WTC11 (cell line): ENCODE data around the gene IL36RN.

Experiments
- GTF2I ChIP-seq: fragments of 250-450 bp; sonication (Bioruptor Pico); conservative IDR thresholded peaks from 2 replicates; pipeline ENCODE4 v1.4.0; 2021; ENCODE audit warnings: mild to moderate bottlenecking
- JUN ChIP-seq: sonication (generic); formaldehyde crosslinking; IDR thresholded peaks from 2 replicates; pipeline ENCODE4 v1.8.0; 2023; ENCODE audit warnings: mild to moderate bottlenecking, missing genetic modification reagents
- NFYB ChIP-seq: sonication (generic); formaldehyde crosslinking; conservative IDR thresholded peaks from 2 replicates; pipeline ENCODE4 v1.8.0; 2022; ENCODE audit warnings: low read depth, missing genetic modification reagents
- SP1 ChIP-seq: sonication (generic); formaldehyde crosslinking; conservative IDR thresholded peaks from 2 replicates; pipeline ENCODE4 v1.8.1; 2022; ENCODE audit warnings: missing genetic modification reagents
- ZBTB21 ChIP-seq: sonication (generic); formaldehyde crosslinking; IDR thresholded peaks from 2 replicates; pipeline ENCODE4 v1.8.1; 2023; ENCODE audit warnings: mild to moderate bottlenecking, missing genetic modification reagents, borderline replicate concordance
- ZNF121 ChIP-seq: sonication (generic); formaldehyde crosslinking; IDR thresholded peaks from 2 replicates; pipeline ENCODE4 v1.8.0; 2023; ENCODE audit warnings: missing genetic modification reagents
- ZNF219 ChIP-seq: sonication (generic); formaldehyde crosslinking; IDR thresholded peaks from 2 replicates; pipeline ENCODE4 v1.8.0; 2023; ENCODE audit warnings: missing genetic modification reagents, mild to moderate bottlenecking, borderline replicate concordance
- ZNF232 ChIP-seq: sonication (generic); formaldehyde crosslinking; IDR thresholded peaks from 2 replicates; pipeline ENCODE4 v1.8.0; 2022; ENCODE audit warnings: mild to moderate bottlenecking, missing genetic modification reagents
- TF ChIP-seq, protein P1 (sequence below): fragments of 200-600 bp; IDR thresholded peaks from 2 replicates; pipeline ENCODE4 v1.8.0; 2022; ENCODE audit warnings: antibody characterized with exemption
- TF ChIP-seq, protein P2 (sequence below): sonication (generic); formaldehyde crosslinking; IDR thresholded peaks from 2 replicates; pipeline ENCODE4 v1.8.0; 2022; ENCODE audit warnings: mild to moderate bottlenecking, missing genetic modification reagents
- TF ChIP-seq, protein P3 (sequence below): sonication (generic); formaldehyde crosslinking; IDR thresholded peaks from 2 replicates; pipeline ENCODE4 v1.8.0; 2022; ENCODE audit warnings: missing genetic modification reagents
- TF ChIP-seq, protein P4 (sequence below): sonication (generic); formaldehyde crosslinking; IDR thresholded peaks from 2 replicates; pipeline ENCODE4 v1.8.1; 2023; ENCODE audit warnings: mild to moderate bottlenecking, missing genetic modification reagents
- TF ChIP-seq, protein P5 (sequence below): sonication (generic); formaldehyde crosslinking; IDR thresholded peaks from 2 replicates; pipeline ENCODE4 v1.8.1; 2023; ENCODE audit warnings: mild to moderate bottlenecking, missing genetic modification reagents, moderate library complexity

DNA sequence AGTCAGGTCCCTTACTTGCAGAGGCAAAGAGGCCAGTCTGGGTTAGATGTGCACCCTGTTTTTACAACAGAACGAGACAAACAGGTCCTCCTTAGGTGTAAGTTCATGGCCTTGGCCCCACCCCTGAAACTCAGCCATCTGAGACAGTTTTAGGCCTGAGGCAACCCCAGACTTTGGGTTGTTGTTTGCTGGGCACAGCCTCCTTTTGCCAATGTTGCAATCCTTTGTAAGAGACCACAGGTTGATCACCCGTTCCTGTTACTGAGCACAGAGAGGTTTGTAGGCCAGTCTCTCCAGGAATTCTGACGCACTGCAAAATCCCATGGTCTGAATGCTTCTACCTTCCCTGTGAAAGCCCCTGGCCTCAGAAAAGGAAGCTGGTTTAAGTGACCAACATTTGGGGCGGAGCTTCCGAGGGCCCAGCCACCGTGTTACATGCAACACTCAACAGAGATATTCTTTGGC lies 52.9 kb downstream of the IL36RN start:
- TF ChIP-seq, protein P1, sequence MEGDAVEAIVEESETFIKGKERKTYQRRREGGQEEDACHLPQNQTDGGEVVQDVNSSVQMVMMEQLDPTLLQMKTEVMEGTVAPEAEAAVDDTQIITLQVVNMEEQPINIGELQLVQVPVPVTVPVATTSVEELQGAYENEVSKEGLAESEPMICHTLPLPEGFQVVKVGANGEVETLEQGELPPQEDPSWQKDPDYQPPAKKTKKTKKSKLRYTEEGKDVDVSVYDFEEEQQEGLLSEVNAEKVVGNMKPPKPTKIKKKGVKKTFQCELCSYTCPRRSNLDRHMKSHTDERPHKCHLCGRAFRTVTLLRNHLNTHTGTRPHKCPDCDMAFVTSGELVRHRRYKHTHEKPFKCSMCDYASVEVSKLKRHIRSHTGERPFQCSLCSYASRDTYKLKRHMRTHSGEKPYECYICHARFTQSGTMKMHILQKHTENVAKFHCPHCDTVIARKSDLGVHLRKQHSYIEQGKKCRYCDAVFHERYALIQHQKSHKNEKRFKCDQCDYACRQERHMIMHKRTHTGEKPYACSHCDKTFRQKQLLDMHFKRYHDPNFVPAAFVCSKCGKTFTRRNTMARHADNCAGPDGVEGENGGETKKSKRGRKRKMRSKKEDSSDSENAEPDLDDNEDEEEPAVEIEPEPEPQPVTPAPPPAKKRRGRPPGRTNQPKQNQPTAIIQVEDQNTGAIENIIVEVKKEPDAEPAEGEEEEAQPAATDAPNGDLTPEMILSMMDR = no peak
- TF ChIP-seq, protein P2, sequence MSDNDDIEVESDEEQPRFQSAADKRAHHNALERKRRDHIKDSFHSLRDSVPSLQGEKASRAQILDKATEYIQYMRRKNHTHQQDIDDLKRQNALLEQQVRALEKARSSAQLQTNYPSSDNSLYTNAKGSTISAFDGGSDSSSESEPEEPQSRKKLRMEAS (CRISPR knock-in tag) = no peak
- TF ChIP-seq SP1 (CRISPR knock-in tag) (no peak), ZBTB21 (no peak), NFYB (no peak), JUN (CRISPR knock-in tag) (no peak), ZNF219 (no peak), ZNF232 (CRISPR knock-in tag) (no peak), GTF2I (CRISPR knock-in tag) (no peak), ZNF121 (no peak)
- TF ChIP-seq, protein P3, sequence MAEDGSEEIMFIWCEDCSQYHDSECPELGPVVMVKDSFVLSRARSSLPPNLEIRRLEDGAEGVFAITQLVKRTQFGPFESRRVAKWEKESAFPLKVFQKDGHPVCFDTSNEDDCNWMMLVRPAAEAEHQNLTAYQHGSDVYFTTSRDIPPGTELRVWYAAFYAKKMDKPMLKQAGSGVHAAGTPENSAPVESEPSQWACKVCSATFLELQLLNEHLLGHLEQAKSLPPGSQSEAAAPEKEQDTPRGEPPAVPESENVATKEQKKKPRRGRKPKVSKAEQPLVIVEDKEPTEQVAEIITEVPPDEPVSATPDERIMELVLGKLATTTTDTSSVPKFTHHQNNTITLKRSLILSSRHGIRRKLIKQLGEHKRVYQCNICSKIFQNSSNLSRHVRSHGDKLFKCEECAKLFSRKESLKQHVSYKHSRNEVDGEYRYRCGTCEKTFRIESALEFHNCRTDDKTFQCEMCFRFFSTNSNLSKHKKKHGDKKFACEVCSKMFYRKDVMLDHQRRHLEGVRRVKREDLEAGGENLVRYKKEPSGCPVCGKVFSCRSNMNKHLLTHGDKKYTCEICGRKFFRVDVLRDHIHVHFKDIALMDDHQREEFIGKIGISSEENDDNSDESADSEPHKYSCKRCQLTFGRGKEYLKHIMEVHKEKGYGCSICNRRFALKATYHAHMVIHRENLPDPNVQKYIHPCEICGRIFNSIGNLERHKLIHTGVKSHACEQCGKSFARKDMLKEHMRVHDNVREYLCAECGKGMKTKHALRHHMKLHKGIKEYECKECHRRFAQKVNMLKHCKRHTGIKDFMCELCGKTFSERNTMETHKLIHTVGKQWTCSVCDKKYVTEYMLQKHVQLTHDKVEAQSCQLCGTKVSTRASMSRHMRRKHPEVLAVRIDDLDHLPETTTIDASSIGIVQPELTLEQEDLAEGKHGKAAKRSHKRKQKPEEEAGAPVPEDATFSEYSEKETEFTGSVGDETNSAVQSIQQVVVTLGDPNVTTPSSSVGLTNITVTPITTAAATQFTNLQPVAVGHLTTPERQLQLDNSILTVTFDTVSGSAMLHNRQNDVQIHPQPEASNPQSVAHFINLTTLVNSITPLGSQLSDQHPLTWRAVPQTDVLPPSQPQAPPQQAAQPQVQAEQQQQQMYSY (CRISPR knock-in tag) = no peak
- TF ChIP-seq, protein P4, sequence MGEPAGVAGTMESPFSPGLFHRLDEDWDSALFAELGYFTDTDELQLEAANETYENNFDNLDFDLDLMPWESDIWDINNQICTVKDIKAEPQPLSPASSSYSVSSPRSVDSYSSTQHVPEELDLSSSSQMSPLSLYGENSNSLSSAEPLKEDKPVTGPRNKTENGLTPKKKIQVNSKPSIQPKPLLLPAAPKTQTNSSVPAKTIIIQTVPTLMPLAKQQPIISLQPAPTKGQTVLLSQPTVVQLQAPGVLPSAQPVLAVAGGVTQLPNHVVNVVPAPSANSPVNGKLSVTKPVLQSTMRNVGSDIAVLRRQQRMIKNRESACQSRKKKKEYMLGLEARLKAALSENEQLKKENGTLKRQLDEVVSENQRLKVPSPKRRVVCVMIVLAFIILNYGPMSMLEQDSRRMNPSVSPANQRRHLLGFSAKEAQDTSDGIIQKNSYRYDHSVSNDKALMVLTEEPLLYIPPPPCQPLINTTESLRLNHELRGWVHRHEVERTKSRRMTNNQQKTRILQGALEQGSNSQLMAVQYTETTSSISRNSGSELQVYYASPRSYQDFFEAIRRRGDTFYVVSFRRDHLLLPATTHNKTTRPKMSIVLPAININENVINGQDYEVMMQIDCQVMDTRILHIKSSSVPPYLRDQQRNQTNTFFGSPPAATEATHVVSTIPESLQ (CRISPR knock-in tag) = no peak
- TF ChIP-seq, protein P5, sequence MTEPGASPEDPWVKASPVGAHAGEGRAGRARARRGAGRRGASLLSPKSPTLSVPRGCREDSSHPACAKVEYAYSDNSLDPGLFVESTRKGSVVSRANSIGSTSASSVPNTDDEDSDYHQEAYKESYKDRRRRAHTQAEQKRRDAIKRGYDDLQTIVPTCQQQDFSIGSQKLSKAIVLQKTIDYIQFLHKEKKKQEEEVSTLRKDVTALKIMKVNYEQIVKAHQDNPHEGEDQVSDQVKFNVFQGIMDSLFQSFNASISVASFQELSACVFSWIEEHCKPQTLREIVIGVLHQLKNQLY (CRISPR knock-in tag) = no peak
